ENCODE data around the gene PPM1J.

DNA sequence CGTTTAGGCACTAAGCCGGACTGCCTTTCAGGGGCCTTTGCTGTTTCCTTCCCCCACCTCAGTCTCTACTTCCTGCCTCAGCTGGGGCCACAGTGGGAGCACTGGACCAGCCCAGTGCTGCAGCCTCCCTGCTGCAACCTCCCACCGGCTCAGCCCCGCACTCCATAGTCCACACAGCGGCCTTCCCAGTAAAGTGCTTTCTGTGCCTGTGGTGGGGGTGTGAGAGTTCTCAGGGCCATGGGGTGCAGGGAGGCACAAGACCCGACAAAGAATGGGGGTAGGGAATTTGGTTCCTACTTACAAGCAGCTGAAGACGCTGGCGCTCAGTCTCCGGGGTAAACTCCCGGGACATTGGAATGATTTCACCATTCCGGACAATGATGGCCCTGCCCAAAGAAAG is 3.5 kb downstream of the PPM1J start:
- TF ChIP-seq, protein P1, sequence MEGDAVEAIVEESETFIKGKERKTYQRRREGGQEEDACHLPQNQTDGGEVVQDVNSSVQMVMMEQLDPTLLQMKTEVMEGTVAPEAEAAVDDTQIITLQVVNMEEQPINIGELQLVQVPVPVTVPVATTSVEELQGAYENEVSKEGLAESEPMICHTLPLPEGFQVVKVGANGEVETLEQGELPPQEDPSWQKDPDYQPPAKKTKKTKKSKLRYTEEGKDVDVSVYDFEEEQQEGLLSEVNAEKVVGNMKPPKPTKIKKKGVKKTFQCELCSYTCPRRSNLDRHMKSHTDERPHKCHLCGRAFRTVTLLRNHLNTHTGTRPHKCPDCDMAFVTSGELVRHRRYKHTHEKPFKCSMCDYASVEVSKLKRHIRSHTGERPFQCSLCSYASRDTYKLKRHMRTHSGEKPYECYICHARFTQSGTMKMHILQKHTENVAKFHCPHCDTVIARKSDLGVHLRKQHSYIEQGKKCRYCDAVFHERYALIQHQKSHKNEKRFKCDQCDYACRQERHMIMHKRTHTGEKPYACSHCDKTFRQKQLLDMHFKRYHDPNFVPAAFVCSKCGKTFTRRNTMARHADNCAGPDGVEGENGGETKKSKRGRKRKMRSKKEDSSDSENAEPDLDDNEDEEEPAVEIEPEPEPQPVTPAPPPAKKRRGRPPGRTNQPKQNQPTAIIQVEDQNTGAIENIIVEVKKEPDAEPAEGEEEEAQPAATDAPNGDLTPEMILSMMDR (IDR thresholded peaks at IDR 0.05) = no peak
- TF ChIP-seq TCF7L2 (IDR thresholded peaks at IDR 0.05; ENCODE audit: low read depth, low read length) = no peak

All from Panc1 (cell line).